ENCODE results near the gene SUN1.

The SUN1 gene

DNA sequence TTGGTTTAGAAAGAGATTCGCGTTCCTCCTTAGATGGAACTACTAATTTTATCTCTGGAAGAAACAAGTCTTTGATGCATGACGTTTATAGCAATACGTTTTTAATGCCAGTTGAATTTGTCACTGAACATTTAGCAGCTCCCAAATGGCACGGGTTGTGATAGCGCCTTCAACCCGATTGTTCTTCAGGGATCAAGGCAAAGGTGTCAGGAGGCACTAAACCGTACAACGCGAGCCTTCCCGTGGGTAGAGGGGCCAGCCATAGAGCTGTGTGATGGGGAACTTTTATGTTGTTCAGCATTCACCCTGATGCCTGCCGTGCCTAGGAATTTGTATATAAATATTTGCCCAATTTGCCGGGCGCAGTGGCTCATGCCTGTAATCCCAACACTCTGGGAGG, 47.4 kb downstream of the SUN1 start:
- no peak for DNase-seq

DNA sequence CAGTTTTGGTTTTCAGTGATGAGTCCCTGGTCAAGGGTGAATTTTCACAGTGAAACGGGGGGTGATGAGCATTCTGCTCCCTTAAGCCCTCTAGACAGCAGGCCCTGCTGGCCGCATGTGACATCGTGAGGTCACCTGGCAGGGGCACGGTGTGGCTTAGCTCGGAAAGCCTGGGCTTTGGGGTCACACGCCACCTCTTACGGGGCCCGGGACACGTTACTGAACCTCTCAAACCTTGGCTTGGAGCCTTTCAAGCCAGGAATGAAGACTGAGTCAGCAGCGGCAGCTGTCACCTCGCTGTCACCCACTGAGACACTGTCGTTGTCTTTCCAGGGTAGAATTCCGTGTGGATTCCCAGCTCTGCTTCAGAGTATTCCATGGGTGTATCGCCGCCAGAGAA, 48.2 kb downstream of the SUN1 start:
- no peak for DNase-seq

DNA sequence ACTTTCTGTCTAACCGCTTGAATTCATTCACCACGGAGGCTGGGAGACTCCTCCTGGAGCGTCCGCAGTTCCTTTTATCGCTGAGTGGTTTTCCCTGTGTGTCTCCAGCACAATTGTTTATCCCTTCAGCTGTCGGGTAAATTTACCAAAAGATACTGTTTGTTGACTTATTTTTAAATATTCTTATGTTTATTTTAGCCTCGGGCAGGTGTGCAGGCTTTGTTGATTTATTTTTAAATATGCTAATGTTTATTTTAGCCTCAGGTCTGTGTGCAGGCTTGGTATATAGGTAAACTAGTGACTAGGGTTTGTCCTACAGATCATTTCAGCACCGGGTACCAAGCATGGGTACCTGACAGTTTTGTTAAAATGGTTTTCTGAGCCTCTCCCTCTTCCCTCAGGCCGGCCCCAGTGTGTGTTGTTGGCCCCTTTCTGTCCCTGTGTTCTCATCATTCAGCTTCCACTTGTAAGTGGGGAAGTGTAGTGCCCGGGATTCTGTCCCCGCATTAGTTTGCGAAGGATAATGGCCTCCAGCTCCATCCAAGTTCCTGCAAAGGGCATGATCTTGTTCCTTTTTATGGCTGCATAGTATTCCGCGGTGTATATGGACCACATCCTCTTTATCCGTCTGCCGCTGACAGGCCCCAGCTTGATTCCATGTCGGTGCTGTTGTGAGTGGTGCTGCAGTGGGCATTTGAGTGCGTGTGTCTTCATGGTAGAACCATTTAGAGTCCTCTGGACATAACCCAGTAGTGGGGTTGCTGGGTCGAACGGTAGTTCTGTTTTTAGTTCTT, 49.4 kb downstream of the SUN1 start:
- DNase-seq, result no peak

DNA sequence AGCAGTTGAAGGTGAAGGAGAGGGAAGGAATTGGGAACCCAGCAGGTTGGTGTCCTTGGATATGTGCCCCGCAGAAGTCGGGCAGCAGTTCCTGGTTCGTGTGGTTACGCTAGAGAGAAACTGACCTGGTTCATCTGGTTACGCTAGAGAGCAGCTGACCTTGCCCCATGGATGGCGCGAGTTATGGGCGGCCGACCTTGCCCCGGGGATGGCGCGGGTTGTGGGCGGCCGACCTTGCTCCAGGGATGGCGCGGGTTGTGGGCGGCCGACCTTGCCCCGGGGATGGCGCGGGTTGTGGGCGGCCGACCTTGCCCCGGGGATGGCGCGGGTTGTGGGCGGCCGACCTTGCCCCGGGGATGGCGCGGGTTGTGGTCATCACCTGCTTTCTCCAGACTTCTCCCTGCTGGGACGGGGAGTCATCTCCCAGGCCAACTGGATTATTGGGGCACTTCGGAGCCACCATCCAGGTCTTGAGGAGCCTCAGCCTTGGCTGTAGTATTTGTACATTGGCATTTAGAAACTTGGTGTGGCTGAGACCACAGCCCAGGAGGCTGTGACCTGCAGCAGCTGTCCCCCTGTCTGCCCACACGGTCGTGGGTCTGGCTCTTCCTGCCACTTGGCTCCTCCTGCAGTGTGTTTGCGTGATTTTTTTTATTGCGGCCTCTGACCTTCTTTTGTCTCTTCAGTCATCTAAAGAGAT, 50.2 kb downstream of the SUN1 start:
- no peak for DNase-seq

DNA sequence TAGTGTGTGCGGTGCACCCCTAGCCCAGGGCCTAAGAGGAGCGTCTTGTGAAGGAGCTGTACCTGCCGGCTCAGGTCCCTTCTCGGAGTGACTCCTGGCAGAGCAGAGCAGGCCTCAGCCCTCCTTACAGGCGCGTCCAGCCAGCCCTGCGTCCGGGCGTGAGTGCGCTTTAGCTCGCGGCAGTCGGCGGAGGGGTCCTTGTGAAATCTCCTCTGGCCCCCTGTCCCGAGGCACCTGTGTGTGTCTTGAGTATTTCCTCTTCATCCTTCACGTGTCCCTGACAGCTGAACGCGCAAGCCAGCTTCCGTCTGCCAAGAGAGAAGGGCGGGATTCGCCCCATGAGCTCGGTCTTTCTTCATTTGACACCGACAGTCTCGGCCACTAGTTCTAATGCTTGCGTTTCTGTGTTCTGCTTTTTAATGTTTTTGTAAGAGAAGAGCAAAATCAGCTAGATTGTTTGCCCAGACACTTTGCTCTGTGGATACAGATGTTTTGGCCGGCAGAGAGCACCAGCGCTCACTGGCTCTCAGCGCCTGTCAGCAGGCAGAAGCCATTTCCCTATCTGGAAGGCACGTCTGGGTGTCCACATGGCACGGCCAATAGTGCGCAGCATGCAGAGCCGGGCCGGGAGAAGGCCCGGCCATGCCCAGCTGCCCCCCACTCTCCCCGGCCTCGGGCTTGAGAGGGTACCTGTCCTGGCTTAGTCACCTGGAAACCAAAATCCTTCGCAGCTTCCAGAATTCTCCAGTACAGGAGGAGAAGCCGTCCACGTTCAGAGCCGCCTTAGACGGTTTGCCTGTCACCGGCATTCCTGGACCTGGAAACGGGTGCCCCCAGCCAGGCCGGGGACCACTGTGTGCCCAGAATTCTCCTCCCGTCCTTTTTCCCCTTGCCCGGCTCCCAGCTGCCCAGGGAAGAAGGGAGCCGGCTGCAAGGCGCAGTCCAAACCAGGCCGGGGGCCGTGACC, 51.1 kb downstream of the SUN1 start:
- DNase-seq, result no peak

DNA sequence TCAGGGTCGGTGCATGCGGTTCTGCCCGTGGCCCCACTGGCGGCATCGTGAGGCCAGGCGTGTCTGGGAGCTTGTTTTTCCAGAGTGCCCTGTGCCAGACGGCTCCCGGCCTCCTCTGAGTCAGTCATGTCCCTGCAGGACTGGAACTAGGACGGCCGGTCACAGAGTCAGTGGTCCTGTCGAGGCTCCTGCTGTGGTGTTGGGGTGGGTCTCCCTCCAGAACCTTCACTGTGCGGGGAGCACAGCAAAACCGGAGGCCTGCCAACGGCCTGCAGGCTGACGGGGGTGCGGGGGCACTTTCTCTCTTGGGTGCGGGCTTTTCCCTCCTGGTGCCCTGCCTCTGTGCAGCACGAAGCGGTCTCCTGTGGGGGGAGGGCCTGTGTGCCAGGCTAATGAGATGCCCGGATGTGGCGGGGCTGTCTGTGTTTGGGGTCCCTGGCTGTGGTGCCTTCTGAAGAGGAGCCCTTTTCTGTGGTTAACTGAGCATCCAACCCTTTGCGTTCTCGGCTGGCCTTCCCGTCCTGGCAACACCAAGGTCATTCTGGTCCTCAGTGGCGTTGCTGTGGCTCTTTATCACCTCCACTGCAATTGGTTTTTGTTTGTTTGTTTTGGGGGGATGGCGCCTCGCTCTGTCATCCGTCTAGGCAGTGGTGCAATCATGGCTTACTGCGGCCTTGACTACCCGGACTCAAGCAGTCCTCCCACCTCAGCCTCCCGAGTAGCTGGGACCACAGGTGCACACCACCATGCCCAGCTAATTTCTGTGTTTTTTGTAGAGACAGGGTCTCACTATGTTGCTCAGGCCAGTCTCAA, 52.1 kb downstream of the SUN1 start:
- DNase-seq, result no peak

DNA sequence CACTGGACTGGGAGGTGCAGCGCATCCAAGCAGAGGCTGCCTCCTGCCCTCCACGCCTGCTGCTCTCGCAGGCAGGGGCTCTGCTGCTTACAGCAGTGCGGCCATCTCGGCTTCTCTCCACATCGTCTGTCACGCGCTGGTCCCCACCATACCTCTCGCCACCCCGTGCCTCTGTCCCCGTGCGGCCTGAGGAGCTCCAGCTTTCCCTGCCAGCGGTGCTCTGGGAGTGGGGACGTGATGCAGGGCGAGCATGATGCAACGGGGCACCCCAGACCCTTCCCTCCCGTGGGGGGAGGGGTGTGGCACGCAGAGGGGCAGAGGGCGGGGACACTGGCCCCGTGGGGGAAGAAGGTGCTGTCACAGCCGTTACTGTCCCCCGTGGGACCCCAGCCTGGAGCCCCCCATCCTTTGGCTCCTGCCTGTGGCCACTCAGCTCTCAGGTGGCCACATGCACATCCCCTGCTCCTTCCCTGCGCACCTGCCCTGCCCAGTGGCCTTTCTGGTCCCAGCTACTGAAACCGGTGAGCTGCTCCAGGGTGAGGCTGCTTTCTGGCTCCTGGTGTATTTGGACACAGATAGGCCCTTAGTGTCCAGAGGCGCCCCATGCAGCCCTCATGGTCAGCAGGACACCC, 53.1 kb downstream of the SUN1 start:
- no peak for DNase-seq

DNA sequence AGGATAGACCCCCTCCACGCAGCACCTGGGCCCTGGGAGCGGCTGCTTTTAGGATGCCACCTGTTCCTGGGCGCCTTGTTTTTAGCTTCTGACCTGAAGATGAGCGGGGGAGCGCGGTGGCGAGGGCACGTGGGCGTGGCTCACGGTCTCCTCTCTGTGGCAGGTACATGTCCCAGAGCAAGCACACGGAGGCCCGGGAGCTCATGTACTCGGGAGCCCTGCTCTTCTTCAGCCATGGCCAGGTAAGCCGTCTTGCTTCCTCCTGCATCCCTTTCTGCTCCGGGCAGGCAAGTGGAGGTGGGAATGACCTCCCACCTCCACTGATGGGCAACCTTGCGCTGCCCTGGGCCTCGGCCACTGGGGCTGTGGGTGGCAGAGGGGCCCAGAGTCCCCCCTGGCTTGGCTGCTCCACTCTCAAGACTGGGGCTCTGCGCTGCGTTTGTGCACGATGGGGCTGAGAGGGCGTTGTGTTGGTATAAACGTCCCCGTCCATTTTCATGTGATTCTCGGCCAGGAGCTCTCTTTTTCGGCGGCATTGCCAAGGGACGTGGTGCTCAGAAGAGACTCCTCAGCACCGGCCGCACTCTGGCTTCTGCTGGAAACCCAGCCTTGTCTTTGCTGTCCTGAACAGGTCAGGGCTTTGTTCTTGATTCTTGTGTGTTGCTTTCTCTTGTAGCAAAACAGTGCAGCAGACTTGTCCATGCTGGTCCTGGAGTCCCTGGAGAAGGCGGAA, 53.8 kb downstream of the SUN1 start:
- DNase-seq, result no peak

DNA sequence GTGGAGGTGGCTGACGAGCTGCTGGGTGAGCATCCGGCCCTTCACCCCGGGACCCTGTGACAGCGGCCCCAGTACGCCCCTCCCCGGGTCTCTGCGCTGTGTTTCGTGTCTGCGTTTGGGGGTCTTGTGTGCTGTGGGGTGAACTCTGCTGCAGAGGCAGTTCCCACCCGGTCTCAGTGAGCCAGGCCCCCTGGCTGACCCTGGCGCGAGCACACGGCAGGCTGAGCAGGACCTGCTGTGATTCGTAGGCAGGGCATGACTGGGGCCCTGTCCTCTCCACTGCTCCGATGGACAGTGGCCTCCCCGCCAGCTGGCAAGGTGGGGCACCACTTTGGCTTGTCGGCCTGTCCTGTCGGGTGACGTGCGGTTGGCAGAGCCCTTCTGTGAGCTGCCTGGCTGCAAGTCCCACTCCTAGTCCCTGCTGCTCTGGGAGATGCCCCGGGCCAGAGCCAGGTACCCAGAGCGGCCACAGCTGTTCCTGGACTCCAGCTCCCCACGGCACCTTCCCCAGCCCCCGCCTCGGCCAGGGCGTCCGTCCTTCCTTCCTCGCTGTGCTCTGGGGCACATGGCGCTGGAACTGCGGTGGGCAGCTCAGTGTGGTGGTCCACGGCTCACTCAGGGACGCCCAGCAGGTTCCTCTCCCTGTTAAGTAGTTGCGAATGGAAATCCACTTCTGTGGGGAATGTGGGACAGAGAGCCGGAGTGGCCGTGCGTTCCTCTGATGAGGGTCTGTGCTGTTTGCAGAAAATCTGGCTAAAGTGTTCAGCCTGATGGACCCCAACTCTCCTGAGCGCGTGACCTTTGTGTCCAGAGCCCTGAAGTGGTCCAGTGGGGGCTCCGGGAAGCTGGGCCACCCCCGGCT, 54.6 kb downstream of the SUN1 start:
- DNase-seq, result no peak

DNA sequence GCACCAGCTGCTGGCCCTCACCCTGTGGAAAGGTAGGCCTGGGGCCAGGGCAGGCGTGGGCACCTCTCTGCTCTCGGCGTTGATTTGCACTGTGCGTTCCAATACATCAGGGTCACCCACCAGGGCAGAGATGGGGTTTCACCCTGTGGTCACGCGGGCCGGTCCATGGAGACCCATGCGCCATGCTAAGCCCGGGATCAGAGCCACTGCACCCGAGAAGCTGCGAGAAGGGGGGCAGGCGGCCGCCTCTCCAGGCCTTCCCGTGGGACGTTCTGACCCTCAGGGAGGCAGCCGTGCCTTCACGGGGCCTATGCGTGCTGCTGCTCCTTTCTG, 55.2 kb downstream of the SUN1 start:
- no peak for DNase-seq

DNA sequence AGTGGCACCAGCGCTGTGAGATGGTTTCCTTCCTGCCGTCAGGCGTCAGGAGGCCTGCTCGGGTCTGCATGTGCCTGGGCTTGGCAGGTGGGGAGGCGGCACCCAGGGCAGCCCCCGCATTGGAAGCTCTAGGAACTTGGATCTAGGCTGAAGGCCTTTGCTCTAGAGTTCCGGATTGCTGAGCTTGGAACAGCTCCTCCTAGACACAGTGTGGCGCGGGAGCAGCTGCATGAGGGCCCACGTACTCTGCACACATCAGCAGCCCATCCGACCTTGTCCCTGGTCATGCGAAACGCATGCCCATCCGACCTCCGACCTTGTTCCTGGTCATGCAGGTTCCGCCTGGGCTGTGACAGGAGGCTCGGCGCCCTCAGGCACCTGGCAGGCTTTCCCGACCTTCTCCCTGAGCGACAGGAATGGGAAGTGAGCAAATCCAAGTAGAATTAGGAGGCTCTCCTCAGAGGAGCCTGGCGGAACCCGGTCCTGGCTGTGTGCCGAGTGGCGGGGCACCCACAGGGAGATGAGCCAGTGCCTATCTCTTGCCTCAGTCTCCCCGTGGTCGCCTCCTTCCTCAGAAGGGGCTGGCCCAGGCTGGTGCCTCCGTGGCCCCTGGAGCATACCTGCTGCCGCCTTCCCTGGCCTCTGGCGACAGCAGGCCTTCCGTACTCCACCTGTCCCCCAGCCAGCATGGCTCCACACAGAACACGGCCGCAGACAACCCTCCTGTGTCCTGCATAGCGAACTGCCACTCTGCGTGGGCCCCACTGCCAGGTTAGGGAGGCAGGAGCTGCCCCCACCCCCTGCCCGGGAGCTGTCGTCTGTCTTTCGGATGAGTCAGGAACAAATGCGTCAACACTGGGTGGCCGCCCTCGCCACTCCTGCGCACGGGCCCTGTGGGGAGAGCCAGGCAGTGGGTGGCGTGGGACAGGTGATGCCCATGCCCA, 56.1 kb downstream of the SUN1 start:
- DNase-seq, result no peak

DNA sequence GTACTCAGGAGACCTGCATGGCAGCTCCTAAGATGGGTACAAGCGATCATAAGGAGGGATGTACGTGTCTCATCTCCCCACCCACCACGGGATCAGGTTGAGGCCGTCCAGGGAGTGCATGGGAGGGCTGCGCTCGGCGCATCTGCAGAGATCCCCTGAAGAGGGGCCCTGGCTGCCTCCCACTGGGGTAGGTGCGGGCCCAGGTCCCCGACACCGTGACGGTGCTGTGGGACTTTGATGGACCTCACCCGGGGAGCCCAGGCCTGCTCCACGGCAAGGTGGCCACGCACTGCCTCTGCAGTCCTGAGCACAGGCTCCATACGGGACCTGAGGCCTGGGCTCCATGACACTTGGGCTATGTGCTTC, 56.7 kb downstream of the SUN1 start:
- DNase-seq, result no peak

DNA sequence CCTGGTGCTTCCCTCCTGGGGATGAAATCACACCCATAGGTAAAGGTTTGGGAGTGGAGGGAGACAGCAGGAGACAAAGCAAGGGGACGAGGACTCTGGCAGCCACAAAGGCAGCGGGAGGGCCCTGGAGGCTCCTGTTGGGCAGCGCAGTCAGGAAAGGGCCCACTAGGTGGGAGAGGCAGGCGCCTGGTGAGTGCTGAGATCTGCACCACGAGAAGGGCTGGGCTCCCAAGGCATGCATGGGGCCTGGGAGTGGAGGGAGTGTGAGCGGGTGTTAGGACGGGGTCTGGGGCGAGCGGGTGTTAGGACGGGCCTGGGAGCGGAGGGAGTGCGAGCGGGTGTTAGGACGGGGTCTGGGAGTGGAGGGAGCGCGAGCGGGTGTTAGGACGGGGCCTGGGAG, 57.1 kb downstream of the SUN1 start:
- DNase-seq, result no peak

DNA sequence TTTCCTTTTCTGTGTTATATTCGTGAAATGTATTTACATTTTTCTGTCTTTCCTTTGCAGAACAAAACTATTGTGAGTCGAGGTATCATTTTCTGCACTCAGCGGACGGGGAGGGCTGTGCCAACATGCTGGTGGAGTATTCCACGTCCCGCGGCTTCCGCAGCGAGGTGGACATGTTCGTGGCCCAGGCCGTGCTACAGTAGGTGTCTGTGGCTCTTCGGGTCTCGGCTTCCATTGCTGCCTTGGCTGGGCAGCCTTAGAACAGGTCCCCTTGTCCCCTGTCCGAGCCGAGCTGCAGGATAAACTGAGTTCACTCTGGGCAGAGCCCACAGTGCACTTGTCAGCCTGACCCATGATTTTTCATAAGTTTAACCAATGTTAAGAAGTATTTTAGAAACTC, 58.6 kb downstream of the SUN1 start:
- DNase-seq, result no peak

DNA sequence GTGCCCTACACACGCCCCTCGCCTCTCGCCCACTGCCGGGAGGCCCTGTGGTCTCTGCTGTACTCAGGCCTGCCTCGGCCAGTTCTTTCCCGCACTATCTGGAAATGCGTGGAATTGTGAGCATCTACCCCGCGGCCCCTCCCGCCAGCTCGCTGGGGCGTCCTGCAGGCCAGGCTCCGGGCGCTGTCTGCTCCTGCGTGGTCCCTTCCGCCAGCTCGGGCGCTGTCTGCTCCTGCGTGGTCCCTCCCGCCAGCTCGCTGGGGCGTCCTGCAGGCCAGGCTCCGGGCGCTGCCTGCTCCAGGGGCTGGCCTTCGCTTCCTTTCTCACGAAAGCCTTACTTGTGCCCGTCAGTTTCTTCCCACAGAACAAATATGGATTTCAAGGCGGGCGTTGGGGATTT, 59.0 kb downstream of the SUN1 start:
- DNase-seq, result no peak

DNA sequence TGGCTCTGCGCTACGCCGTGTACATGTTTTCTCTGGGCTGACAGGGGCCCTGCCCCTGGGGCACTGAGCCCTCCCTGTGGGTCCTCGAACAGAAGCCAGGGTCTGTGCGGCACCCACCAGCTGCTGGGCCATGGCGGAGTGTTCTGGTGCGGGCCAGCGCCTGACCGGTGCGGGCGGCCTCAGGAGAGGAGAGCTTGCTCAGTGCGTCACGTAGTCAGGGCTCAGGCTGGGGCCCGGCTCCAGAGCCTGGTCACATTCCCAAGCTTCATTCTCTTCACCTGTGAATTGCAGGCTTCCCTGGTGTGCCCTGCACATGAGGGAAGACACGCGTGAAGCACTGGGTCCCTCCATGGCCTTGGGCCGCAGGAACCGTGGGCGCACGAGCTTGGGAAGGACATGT, 59.5 kb downstream of the SUN1 start:
- no peak for DNase-seq

DNA sequence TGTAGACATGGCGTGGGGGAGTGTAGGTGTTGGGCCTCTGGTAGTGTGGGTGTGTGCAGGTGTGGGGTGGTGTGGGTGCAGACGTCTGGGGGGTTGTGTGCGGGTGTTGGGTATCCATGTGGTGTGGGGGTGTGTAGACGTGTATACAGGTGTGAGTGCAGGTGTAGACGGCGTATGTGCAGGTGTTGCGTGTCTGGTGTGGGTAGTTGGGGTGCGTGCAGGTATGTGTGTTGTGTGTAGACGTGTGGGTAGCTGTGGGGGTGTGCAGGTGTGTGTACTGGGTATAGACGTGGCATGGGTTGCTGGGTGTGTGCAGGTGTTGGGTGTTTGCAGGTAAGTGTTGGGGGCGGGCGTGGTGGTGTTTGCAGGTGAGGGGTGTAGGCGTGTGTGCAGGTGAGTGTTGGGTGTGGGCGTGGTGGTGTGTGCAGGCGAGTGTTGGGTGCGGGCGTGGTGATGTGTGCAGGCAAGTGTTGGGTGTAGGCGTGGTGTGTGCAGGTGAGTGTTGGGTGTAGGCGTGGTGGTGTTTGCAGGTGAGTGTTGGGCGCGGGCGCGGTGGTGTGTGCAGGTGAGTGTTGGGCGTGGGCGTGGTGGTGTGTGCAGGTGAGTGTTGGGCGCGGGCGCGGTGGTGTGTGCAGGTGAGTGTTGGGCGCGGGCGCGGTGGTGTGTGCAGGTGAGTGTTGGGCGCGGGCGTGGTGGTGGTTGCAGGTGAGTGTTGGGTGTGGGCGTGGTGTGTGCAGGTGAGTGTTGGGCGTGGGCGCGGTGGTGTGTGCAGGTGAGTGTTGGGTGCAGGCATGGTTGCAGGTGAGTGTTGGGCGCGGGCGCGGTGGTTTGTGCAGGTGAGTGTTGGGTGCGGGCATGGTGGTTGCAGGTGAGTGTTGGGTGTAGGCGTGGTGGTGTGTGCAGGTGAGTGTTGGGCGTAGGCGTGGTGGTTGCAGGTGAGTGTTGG, 60.6 kb downstream of the SUN1 start:
- no peak for DNase-seq

DNA sequence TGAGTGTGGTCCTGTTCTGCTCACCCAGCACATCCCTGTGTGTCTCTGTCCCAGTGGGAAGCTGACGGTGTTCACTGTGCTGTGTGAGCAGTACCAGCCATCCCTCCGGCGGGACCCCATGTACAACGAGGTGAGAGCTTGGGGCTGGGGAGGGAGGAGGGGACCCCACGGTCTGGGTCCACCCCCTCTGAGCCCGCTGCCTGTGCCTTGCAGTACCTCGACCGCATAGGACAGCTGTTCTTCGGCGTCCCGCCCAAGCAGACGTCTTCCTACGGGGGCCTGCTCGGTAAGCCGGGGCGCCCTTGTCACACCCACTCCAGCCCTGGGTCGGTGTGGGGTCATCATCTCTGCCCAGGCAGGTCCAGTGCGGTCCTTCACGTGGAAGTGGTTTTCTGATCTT, 61.4 kb downstream of the SUN1 start:
- no peak for DNase-seq

All from CD4-positive, alpha-beta T cell treated with Interleukin-21 for 1 hour (primary cell).